HG03521 (cell line): ENCODE measurements around the gene FTCD.

Source experiments
- ATAC-seq: cut with Tn5 transposase; IDR thresholded peaks from one replicate; pipeline ENCODE4 v1.9.1; 2021; ENCODE audit warnings: mild to moderate bottlenecking, moderate library complexity; ENCODE audit not compliant: unreplicated experiment

Gene FTCD

DNA sequence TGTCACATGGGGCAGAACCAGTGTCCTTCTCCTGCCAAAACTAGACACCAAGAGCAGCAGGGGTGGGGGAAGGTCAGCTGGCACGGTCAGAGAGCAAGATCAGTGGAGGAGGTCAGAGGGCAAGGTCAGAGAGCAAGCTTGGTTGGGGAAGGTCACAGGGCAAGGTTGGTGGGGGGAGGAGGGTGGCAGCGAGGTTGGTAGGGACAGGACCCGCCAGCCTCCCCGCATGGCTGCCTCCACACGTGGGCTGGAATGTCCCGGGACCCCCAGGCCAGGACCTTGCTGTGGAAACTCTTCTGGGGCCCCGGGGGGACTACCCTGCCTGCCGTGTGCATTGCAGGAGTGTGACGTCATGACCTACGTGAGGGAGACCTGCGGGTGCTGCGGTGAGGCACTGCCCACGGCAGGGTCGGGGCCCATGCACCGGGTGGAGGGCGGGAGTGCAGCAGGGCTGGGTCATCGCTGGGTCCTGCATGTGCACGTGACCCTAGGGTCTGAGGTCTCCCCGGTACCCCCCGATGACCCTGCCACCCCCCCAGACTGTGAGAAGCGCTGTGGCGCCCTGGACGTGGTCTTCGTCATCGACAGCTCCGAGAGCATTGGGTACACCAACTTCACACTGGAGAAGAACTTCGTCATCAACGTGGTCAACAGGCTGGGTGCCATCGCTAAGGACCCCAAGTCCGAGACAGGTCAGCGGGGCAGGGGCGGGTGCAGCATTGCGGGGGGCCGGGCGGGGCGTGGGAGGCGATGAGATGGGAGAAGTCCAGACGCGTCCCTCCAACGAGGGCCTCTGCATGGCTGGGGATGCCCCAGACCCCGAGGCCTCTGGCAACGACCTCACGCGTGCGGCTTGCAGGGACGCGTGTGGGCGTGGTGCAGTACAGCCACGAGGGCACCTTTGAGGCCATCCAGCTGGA is 30.2 kb downstream of the FTCD start:
- no peak for ATAC-seq

DNA sequence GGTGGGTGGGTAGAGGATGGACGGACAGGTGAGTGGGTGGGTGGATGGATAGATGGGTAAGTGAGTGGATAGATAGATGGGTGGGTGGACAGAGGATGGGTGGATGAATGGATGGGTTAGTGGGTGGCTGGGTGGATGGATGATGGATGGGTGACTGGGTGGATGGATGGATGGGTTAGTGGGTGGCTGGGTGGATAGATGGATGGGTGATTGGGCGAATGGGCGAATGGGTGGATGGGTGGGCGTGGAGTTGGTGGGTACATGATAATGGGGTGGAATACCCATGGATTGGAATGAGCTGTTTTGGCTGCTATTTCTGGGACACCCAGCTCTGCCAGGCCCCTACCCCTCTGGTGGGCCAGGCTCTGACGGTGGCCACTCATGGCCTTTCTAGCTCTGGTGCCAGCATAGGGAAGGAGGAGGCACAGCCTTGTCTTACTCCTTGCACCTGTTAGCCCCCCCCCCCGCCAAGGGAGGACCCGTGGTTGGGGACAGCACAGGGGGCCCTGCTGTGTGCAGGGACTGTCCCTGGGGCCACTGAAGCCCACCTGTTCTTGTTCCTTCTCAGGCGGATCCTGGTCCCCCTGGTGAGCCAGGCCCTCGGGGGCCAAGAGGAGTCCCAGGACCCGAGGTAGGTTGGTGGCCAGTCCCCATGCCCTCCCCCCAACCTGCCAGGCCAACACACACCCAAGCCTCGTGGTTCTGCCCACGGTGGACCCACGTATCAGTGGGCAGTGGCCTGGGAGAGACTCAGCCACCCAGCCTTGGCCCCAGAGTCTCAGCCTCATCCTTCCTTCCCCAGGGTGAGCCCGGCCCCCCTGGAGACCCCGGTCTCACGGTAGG is 31.1 kb downstream of the FTCD start:
- no peak for ATAC-seq

DNA sequence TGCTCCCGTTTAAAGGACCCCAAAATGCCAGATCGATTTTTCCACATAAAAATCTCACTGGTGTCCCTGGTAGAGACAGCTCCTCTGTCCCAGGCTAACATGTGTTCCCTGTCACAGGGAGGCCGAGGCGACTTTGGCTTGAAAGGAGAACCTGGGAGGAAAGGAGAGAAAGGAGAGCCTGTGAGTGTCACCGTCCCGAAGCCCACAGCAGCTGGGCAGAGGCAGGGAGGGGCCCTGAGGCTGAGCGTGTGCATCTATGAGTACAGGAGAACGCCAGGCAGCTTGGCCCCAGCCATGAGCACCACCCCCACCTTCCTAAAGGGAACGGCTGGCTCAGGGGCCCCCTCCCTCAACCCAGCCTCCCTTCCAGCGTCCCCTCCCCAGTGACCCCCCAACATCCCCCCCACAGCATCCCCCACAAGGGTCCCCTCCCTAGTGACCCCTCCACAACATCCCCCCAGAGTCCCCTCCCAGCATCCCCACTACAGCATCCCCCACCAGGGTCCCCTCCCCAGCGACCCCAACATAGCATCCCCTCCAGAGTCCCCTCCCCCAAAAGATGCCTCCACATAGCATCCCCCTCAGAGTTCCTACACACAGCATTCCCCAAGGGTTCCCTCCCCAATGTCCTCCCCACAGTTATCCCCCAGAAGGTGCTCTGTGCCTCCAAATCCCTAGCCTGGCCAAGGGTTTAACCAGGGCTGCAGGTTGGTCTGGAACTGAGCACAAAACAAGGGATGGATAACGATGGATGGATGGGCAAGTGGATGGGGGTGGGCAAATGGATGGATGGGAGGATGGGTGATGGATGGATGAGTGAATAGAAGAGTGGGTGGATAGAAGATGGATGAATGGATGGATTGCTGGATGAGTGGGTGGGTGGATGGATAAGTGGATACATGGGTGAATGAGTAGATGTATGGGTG is 32.4 kb downstream of the FTCD start:
- no peak for ATAC-seq

DNA sequence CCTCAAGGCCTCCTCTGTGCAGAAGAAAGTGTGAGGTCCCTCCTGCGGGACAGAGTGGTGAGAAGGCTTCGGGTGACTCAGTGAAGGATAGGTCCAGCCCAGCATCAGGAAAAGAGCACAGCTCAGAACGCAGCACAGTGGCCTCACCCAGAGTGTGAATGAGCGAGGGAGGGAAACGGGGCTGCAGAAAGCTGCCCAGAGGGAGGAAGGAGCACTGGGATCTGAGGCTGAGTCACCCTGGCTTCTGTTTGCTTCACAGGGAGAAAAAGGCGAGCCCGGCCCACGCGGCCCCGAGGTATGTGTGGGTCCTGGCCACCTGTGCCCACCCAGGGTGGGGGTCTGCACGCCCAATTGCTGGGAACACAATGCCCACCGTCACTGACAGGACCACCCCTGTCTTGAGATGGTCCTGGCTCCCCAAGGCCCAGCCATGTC is 33.1 kb downstream of the FTCD start:
- ATAC-seq: no peak

DNA sequence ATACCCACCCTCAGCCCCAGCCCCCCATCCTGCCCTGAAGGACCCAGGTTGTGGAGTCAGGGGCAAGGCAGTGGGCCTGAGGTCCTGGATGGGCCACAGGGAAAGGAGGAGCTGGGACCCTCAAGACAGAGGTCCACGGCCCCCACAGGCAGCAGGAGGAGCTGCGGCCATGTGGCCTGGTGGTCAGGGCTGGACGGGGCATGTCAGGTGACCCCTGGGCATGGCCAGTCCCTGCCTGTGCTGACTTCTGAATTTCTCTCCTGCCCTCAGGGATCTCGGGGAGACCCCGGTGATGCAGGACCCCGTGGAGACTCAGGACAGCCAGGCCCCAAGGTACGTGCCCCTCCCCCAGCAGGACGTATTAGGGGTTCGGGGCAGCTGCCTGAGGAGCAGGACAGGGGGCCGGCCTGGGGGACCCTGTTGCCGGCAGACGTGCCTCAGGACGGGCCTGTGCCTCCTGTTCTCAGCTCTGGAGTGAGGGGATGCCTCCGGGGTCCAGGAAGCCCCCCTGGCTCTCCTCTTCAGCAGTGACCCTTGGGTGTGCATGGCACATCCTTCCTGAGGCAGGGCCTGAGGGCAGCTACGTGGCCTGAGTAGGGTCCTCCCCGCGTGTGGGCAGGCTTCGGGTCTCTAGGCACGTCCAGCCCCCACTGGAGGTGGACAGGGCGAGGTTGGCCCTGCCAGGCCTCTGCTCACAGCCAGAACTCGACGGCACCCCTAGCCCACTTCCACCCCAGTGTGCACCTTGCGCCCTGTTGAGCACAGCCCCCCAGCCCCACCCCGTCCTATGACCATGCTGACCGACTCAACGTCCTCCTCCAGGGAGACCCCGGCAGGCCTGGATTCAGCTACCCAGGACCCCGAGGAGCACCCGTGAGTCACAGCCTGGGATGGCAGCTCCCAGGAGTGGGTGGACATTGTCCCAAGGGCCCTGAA is 33.8 kb downstream of the FTCD start:
- ATAC-seq: no peak

DNA sequence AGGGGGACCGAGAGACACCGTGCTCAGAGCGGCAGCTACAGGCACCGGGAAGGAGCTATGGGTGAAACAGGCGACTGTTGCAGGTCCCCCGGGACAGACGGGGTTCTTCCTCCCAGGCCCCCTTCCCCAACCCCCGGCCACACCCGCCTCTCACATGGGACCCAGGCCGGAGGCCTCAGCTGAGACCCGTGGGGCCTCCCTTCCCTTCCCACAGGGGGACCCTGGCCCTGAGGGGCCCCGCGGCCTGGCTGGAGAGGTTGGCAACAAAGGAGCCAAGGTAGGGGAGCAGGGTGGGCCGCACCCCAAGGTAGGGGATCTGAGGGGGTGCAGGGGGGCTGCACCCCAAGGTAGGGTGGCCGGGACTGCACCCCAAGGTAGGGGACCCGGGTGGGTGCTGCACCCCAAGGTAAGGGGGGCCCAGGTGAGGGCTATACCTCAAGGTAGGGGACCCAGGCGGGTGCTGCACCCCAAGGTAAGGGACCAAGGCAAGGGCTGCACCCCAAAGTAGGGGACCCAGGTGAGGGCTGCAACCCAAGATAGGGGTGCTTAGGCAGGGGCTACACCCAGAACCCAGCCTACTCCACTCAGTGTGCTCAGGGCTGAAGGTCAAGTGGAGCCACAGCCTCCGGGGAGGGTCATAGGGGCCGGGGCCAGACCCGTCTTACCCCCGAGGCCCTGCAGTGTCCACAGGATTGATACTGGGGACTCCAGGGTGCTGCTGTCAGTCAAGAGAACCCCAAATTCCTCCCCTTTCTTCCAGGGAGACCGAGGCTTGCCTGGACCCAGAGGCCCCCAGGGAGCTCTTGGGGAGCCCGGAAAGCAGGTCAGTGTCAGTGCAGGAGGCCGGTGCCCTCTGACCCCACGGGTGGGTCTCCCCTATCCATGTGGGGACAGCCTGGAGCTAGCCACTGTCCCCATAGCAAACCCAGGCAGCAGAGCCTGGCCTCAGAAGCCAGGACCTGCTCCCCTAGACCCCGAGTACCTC is 34.8 kb downstream of the FTCD start:
- ATAC-seq: no peak

DNA sequence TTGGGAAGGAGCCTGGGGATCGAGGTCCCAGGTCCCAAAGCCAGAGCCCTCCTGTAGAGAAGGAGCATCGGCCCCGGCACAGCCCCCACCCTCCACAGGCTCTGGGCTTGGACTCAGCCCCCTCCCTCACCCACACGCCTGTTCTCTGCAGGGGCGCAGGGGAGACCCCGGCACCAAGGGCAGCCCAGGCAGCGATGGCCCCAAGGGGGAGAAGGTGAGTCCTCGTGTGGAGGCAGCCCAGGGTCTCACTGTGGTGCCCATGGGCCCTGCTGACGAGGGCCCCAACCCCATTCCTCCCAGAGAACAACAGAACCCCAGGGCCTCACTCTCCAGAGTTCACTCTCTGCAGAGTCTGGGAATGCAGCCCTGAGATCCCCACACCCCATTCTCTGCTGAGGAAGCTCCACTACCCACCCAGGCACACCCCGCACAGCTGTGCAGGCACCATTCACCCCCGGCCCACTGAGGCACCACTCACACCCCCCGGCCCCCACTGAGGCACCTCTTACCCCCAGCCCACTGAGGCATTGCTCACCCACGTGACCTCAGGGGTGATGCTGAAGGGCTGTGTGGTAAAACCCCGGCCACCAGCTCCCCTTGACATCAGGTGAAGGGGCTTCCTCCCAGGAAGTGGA is 35.6 kb downstream of the FTCD start:
- no peak for ATAC-seq

DNA sequence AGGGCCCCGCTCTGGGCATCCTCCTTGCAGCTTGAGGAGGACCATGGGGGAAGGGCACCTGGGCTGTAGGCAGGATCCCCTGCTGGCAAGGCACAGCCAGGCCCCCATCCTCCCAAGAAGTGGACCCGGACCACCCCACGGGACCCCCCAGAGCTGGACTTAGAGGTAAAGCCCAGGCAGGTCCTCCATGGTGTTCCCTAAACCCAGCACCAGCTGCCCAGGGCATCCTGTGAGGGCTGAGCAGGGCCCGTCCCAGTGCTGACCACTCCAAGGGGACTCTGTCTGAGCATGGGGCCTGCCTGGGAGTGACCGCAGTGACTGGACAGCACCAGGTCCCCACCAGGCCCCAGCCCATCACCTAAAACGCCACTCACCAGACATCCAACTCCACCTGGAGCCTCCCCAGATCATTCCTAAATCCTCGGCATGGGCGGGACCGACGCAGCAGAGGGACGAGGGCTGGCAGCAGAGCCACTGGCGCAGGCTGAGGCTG is 36.2 kb downstream of the FTCD start:
- no peak for ATAC-seq

DNA sequence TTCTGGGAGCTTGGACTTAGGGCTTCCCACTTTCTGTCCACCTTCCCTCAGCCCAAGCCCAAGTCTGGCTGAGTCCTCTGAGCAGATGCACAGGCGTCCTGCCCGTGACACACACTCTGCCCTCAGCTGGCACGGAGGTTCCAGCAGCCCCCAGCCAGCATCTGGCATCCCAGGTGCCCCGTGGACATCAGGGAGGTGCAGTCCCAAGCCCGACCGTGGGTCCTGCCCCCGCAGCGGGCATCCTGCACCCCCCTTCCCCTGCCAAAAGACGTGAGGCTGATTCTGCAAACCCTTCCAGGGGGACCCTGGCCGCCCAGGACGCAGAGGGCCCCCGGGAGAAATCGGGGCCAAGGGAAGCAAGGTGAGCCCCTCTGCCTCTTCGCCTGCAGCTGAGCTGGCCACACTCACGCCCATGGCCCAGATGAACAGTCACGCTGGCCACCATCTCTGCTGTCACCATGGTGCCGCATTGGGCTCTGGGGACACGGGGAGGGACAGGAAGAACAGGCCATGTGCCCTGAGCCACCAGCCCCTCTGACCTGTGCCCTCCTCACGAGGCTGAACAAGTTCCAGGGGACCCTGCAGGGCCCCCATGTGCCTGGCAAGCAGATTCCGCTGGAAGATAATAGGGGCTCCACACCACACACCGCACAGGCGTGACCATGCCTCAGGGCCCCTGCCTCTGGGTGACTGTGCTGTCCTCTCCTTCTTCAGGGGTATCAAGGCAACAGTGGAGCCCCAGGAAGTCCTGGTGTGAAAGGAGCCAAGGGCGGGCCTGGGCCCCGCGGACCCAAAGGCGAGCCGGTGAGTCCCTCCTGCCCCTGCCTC is 36.8 kb downstream of the FTCD start:
- ATAC-seq: no peak

DNA sequence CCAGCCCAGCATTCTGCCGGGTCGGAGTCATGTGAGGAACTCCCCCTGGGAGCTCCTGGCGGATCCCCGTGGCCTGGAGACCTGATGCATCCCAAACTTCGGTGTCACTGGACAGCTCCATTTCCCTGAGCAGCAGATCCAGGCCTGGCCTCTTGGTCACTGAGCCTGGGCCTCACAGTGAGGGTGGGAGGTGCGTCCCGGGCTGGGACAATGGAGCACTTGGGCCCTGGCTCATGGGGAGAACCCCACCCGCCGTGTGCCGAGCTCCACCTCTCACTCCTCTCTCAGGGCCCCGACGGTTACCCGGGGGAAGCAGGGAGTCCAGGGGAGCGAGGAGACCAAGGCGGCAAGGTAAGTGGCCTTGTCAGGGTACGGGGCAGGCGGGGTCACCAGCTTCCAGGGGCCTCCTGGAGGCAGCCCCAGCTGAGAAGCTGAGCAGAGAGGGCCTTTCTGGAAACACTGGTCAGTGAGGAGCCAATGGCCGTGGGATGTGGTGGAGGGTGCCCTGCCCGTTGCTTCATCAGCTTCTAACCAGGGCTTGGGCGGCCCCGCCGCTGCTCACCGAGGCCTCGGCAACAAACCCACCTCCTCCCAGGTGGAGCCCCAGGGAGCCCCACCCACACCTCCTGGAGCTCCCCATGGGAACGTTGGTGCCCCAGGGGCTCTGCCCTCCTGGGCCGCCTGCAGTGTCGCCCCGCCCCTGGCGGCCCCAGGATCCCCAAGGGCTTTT is 37.6 kb downstream of the FTCD start:
- ATAC-seq: no peak

DNA sequence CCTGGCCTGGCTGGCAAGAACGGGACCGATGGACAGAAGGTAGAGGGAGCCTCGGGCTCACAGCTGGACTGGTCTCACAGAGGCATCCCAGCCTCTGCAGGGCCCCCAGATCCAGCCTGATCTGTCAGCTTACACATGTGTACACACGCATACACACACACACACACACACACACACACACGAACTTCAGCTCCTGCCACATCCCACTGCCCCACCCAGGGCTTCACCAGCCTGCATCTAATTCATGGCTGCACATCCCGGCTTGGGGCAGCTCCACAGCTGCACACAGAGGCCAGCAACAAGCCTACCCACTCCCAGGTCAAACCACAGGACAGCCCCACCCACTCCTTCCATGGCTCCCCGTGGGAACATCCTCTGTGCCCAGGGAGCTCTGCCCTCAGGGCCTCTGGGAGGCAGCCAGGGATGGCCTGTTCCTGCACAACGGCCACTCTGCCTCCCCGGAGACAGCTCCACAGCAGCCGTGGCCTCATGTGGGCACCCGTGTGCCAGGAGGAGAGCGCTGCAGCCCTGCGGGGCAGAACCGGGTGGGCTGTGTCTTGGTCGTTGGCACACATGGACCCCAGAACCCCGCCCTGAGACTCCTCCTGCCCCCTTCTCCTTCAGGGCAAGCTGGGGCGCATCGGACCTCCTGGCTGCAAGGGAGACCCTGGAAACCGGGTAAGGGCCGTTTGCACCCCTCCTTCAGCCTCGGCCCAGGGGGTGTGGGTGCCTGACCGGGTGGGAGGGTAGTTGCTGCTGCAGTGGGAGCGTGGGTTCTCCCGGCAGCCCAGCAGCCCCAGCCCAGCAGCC is 38.4 kb downstream of the FTCD start:
- no peak for ATAC-seq

DNA sequence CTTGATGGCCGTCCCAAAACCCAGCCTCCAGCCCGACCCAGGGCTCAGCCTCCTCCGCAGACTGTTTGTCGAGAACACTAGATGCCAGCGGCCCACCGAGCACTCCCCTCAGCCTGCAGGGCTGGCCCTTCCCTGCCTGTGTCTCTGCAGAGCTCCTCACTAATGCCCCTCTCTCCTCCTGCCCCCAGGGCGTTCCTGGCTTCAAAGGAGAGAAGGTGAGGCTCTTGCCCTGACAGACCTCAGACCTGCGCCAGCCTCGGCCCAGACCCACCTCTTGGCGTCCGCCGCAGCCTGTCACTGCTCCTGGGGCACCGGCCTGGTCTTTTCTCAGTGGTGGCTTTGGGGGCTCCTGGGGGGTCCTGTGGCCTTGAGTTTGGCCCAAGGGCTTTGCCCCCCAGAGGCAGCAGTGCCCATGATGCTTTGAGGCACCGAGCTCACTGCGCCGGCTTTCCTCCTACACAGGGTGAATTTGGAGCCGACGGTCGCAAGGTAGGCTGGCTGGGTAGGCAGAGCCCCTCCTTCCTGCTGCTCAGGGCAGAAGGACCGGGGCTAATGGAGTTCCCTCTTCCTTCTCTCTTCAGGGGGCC is 39.1 kb downstream of the FTCD start:
- ATAC-seq: no peak

DNA sequence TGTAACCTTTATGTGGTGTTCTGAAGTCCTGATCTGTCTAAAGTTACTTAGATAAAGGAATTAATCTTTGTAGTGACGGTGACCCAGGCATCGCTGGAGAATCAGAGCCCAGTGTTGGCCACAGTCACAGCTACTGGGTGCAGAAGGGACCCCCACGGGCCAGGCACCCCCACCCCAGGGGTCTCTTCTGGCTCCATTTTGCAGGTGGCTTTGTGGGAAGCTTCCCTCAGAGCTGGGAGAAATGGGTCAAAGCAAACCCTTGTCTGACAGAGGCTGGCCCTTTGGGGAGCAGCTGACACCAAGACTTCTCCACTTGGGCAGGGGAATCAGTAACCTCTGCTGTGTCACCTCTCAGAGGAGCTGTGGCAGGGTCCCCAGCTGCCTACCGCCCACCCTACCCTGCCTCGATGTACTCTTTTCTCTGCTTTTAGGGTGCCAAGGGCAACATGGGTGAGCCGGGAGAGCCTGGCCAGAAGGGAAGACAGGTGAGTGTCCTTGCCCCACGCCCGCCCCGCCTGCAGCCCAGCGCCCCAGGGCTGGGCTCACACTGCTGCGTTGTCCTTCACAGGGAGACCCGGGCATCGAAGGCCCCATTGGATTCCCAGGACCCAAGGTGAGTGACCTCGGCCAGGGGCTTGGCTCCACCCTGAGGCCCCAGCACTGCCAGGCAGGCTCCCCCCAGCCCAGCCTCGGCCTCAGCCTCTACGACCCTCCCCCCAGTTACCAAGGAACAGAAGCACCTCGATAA is 39.8 kb downstream of the FTCD start:
- ATAC-seq: no peak

DNA sequence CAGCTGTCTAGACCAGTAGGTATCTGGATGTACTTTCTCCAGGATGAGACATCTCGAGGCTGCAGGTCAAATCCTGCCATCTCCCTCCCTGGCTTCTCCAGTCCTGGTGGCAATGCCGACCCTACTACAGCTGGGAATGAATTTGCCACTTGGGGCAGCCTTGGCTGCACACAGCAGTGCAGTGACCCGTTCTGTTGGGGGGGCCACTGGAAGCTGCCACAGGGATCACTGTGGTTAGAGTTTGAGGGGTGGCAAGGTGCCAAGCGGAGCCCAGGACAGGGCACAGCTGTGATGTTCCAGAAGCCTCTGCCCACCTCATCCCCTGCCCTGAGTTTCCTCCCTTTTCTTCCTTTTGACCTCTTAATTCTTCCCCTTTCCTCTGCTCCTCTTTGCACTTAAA is 40.4 kb downstream of the FTCD start:
- ATAC-seq: no peak
